ENCODE data around the gene KLF7. TPM values are rescaled to one million over a fixed set of nuclear protein-coding genes. Genes with fewer than 3 reads are reported as not detected.
A peak's percentile ranks its signal among the peaks of the same experiment; 100 is the strongest.

Gene KLF7
- total RNA-seq, 2 donors from 2014 or later, result 22.1 to 31.8 TPM

GRCh38 chr2:207176247-207176646 is 10.5 kb upstream of the KLF7 start:
- ATAC-seq (no peak), DNase-seq (no peak)
- intact Hi-C loops (cut with DNase I), result loop anchor here in 1 of 2 donors (10.0 kb wide), 1 partner anchor 289 kb away; no protein-coding TSS in a partner anchor

GRCh38 chr2:207173641-207174040 is 7.9 kb upstream of the KLF7 start:
- intact Hi-C loops (cut with DNase I), result loop anchor here in 1 of 2 donors (10.0 kb wide), 1 partner anchor 291 kb away; no protein-coding TSS in a partner anchor
- ATAC-seq, result no peak
- no peak for DNase-seq

GRCh38 chr2:207167099-207167923 is 1.6 kb upstream of the KLF7 start:
- intact Hi-C loops (cut with DNase I), result loop anchor here (5.0 to 10.0 kb wide), 4 partner anchors 60 to 307 kb away; no protein-coding TSS in a partner anchor
- ATAC-seq, result no peak
- no peak for DNase-seq

GRCh38 chr2:207166349-207167098 is 776 bp upstream of the KLF7 start:
- intact Hi-C loops (cut with DNase I), result loop anchor here (5.0 to 10.0 kb wide), 4 partner anchors 61 to 308 kb away; no protein-coding TSS in a partner anchor
- peak; percentile 79 to 81 for ATAC-seq
- DNase-seq, result peak; percentile 87

- peak; percentile 98 for DNase-seq
- intact Hi-C loops (cut with DNase I), result loop anchor here (5.0 to 10.0 kb wide), 4 partner anchors 61 to 309 kb away; no protein-coding TSS in a partner anchor
- ATAC-seq, result peak; percentile 94 to 96
Measured at GRCh38 chr2:207166039-207166348, 246 bp upstream of the KLF7 start.

- intact Hi-C loops (cut with DNase I), result loop anchor here (5.0 to 10.0 kb wide), 4 partner anchors 42 to 311 kb away; no protein-coding TSS in a partner anchor
- peak in 1 of 2 donors; percentile 4 for ATAC-seq
- DNase-seq, result peak; percentile 68
Measured at GRCh38 chr2:207164006-207164831, 1.5 kb downstream of the KLF7 start.

- intact Hi-C loops (cut with DNase I), result loop anchor here (2.0 to 10.0 kb wide), 5 partner anchors 41 to 311 kb away; no protein-coding TSS in a partner anchor
- ATAC-seq, result no peak
- DNase-seq, result no peak
Measured at GRCh38 chr2:207163756-207164005, 2.1 kb downstream of the KLF7 start.

GRCh38 chr2:207163053-207163755 is 2.5 kb downstream of the KLF7 start:
- DNase-seq (peak; percentile 38), ATAC-seq (peak in 1 of 2 donors; percentile 32)
- intact Hi-C loops (cut with DNase I), result loop anchor here (2.0 to 10.0 kb wide), 5 partner anchors 41 to 312 kb away; no protein-coding TSS in a partner anchor

GRCh38 chr2:207162316-207162715 is 3.4 kb downstream of the KLF7 start:
- ATAC-seq (no peak), DNase-seq (no peak)
- intact Hi-C loops (cut with DNase I), result loop anchor here (2.0 to 10.0 kb wide), 5 partner anchors 40 to 312 kb away; no protein-coding TSS in a partner anchor

- intact Hi-C loops (cut with DNase I), result loop anchor here (2.0 to 10.0 kb wide), 5 partner anchors 39 to 313 kb away; no protein-coding TSS in a partner anchor
- DNase-seq, result no peak
- ATAC-seq, result no peak
Measured at GRCh38 chr2:207161247-207162123, 4.3 kb downstream of the KLF7 start.

GRCh38 chr2:207160115-207160514 is 5.6 kb downstream of the KLF7 start:
- ATAC-seq, result no peak

GRCh38 chr2:207159002-207159401 is 6.7 kb downstream of the KLF7 start:
- DNase-seq (no peak), ATAC-seq (no peak)
- intact Hi-C loops (cut with DNase I), result no loop called here

More at GRCh38 chr2:207160115-207160514, 5.6 kb downstream of the KLF7 start:
- no peak for DNase-seq
- intact Hi-C loops (cut with DNase I), result loop anchor here (5.0 to 10.0 kb wide), 4 partner anchors 38 to 315 kb away; no protein-coding TSS in a partner anchor

GRCh38 chr2:207157731-207158130 is 8.0 kb downstream of the KLF7 start:
- intact Hi-C loops (cut with DNase I), result no loop called here
- no peak for ATAC-seq

GRCh38 chr2:207157162-207157481 is 8.6 kb downstream of the KLF7 start:
- DNase-seq, result no peak
- intact Hi-C loops (cut with DNase I), result no loop called here
- ATAC-seq, result no peak

More at GRCh38 chr2:207157731-207158130, 8.0 kb downstream of the KLF7 start:
- no peak for DNase-seq

GRCh38 chr2:207156451-207157161 is 9.1 kb downstream of the KLF7 start:
- DNase-seq (no peak), ATAC-seq (no peak)
- intact Hi-C loops (cut with DNase I), result no loop called here

GRCh38 chr2:207155516-207156444 is 10.0 kb downstream of the KLF7 start:
- intact Hi-C loops (cut with DNase I), result no loop called here

More at GRCh38 chr2:207155516-207156444, 10.0 kb downstream of the KLF7 start:
- ATAC-seq (no peak), DNase-seq (no peak)

All from left cardiac atrium (tissue), 4 donors.